DND-41 (cell line): ENCODE results near the gene ARSB.

Experiments
- EZH2 ChIP-seq: IDR thresholded peaks from 3 replicates; pipeline ENCODE4 v1.6.1; 2012; ENCODE audit warnings: borderline replicate concordance, low read depth, mild to moderate bottlenecking, moderate library complexity, low read length, inconsistent platforms; ENCODE audit not compliant: severe bottlenecking
- TF ChIP-seq, protein P1 (sequence below): IDR thresholded peaks from 2 replicates; pipeline ENCODE4 v1.5.1; 2012; ENCODE audit warnings: borderline replicate concordance, low read length, moderate library complexity, mild to moderate bottlenecking; ENCODE audit not compliant: poor library complexity, severe bottlenecking; ENCODE audit errors: extremely low read depth

DNA sequence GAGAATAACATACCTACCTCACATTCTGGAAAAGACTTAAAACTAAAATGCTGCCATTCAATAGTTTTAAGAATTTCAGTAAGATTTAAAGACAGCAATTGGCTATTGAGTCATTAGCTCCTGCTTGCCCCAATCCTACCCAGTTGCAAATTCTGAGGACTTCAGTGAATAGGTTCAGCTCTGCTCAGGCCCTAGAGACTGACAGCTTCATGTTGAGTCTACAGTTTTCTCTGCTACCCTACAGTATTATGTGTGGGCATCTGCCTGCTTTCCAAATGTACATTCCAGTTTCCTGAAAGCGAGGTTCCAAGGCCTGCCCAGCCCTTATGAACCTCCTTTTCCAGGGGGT, 61.5 kb downstream of the ARSB start:
- TF ChIP-seq EZH2: no peak
- TF ChIP-seq, protein P1, sequence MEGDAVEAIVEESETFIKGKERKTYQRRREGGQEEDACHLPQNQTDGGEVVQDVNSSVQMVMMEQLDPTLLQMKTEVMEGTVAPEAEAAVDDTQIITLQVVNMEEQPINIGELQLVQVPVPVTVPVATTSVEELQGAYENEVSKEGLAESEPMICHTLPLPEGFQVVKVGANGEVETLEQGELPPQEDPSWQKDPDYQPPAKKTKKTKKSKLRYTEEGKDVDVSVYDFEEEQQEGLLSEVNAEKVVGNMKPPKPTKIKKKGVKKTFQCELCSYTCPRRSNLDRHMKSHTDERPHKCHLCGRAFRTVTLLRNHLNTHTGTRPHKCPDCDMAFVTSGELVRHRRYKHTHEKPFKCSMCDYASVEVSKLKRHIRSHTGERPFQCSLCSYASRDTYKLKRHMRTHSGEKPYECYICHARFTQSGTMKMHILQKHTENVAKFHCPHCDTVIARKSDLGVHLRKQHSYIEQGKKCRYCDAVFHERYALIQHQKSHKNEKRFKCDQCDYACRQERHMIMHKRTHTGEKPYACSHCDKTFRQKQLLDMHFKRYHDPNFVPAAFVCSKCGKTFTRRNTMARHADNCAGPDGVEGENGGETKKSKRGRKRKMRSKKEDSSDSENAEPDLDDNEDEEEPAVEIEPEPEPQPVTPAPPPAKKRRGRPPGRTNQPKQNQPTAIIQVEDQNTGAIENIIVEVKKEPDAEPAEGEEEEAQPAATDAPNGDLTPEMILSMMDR: no peak
